ENCODE data around the gene MPPED1. TPM values are rescaled to one million over a fixed set of nuclear protein-coding genes. Genes with fewer than 3 reads are reported as not detected.

Gene MPPED1
- total RNA-seq, 1 experiment from 2014 or later = 0.28 TPM

DNA sequence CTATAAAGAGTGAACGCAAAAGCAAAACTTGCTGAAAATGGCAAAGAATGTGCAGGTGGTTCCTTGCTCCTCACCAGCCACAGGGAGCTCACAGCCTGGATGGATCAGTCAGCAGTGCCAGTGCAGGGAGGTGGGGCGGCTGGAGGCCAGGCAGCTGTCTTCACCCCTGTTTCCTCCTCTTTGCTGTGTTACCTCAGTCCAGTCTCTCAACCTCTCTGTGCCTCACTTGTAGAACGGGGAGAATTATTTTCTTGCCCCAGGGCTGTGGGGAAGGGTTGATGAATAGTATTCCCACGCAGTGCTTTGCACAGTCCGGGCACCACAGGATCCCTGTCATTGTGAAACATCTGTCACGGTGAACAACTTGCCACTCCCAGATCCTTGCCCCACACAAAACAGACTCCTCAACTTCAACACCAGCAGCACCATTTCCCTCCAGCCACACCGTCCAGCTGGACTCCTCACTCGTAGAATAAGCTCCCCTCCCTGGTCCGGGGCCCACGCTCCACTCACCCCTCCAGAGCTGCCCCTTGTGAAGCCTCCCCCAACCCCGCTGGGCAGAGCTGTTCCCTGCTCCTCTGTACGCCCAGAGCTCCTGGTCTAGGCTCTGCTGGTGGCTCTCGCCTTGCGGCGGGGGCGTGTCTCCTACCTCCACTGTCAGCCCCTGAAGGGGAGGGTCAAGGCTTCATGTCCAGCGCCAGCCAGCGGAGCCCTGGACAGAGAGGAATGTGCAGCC is 27.7 kb downstream of the MPPED1 start:
- no peak overlapping the region for H3K4me3 Mint-ChIP-seq
- TF ChIP-seq, protein P1, sequence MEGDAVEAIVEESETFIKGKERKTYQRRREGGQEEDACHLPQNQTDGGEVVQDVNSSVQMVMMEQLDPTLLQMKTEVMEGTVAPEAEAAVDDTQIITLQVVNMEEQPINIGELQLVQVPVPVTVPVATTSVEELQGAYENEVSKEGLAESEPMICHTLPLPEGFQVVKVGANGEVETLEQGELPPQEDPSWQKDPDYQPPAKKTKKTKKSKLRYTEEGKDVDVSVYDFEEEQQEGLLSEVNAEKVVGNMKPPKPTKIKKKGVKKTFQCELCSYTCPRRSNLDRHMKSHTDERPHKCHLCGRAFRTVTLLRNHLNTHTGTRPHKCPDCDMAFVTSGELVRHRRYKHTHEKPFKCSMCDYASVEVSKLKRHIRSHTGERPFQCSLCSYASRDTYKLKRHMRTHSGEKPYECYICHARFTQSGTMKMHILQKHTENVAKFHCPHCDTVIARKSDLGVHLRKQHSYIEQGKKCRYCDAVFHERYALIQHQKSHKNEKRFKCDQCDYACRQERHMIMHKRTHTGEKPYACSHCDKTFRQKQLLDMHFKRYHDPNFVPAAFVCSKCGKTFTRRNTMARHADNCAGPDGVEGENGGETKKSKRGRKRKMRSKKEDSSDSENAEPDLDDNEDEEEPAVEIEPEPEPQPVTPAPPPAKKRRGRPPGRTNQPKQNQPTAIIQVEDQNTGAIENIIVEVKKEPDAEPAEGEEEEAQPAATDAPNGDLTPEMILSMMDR (conservative IDR thresholded peaks at IDR 0.05) = no peak
- H3K23me2 ChIP-seq (ENCODE audit: insufficient read length, low read depth, low read length, poor library complexity, severe bottlenecking) = no peaks in the 10 kb centered on the region

More for the DNA sequence above, 27.7 kb downstream of the MPPED1 start:
- H3K27me3 Mint-ChIP-seq (ENCODE audit: low read depth) = peaks cover 7% of the 10 kb centered on the region
- Histone ChIP-seq H4K91ac (ENCODE audit: insufficient read length, low read depth, low read length) (no peak overlapping the region), H2AFZ (ENCODE audit: low read length) (no peak overlapping the region), H2BK15ac (ENCODE audit: low read depth, low read length) (no peak overlapping the region), H3K79me2 (ENCODE audit: insufficient read depth, low read length) (no peaks in the 10 kb centered on the region), H4K5ac (ENCODE audit: insufficient read length, low read depth, low read length) (no peak overlapping the region), H3K27ac (ENCODE audit: insufficient read length, low read depth, low read length) (no peak overlapping the region), H3T11ph (ENCODE audit: low read length) (no peak overlapping the region), H2BK20ac (ENCODE audit: low read depth, low read length, poor library complexity, severe bottlenecking) (no peak overlapping the region), H3K18ac (ENCODE audit: insufficient read length, low read depth, low read length) (no peak overlapping the region), H2BK120ac (ENCODE audit: low read depth, low read length, poor library complexity, severe bottlenecking) (no peak overlapping the region), H3K4me1 (ENCODE audit: insufficient read depth, low read length) (no peaks in the 10 kb centered on the region; the same call in 1 of the 2 replicates), H3K9ac (ENCODE audit: extremely low read depth, insufficient read length, low read length) (no peak overlapping the region), H3K27me3 (ENCODE audit: insufficient read depth, low read length) (no peaks in the 10 kb centered on the region), H3K4me2 (ENCODE audit: insufficient read depth, insufficient read length, low read length) (no peak overlapping the region), H4K8ac (replicated peaks; ENCODE audit: insufficient read length, low read depth, low read length) (no peak overlapping the region), H3K9me3 (ENCODE audit: control insufficient read depth, low read depth, low read length) (no peaks in the 10 kb centered on the region), H3K4ac (ENCODE audit: low read depth, low read length) (no peak overlapping the region), H2AK5ac (ENCODE audit: insufficient read length, low read length) (no peak overlapping the region), H3K23ac (ENCODE audit: insufficient read length, low read depth, low read length) (no peak overlapping the region), H2BK5ac (ENCODE audit: insufficient read length, low read length) (no peak overlapping the region), H3K79me1 (ENCODE audit: insufficient read depth, low read depth, low read length, poor library complexity, severe bottlenecking) (no peaks in the 10 kb centered on the region), H2BK12ac (ENCODE audit: insufficient read length, low read depth, low read length) (no peak overlapping the region), H4K20me1 (ENCODE audit: control insufficient read depth, insufficient read depth, insufficient read length) (no peaks in the 10 kb centered on the region), H3K56ac (ENCODE audit: insufficient read length, low read depth, low read length) (no peak overlapping the region), H3K14ac (ENCODE audit: insufficient read depth, low read length) (no peak overlapping the region)
- WGBS (ENCODE audit: extremely low coverage, insufficient read length, low lambda C conversion rate) = no CpG with 5 or more reads among the region's 18 CpGs
- H3K27ac Mint-ChIP-seq = no peak overlapping the region
- peaks cover 7 to 29% of the 10 kb centered on the region in 2 experiments; a peak in 3 of 4 replicates for H3K4me1 Mint-ChIP-seq
- H3K9me3 Mint-ChIP-seq = no peaks in the 10 kb centered on the region
- H3K36me3 Mint-ChIP-seq (ENCODE audit: insufficient read depth in 1 of 3, low read depth in 3 of 3) = no peaks in the 10 kb centered on the region
- no peak for DNase-seq

Data from H9 (cell line).